Measurements from ENCODE around the gene AADACL4.

The AADACL4 gene

GRCh38 chr1:12617901-12618660 is 25.8 kb upstream of the AADACL4 start, which contains the start of gene DHRS3:
Gene DHRS3, minus strand, starts transcription at chr1:12618210. Its CDS starts 862 bp downstream, at chr1:12617348.
- TF ChIP-seq CTCF (IDR thresholded peaks at IDR 0.05; ENCODE audit: extremely low read depth, missing control alignments) = no peak
- peak; percentile 66 for DNase-seq (ENCODE audit: low spot score)

- TF ChIP-seq CTCF (IDR thresholded peaks at IDR 0.05; ENCODE audit: extremely low read depth, missing control alignments) = no peak
- DNase-seq (ENCODE audit: low spot score) = no peak
Measured at GRCh38 chr1:12618661-12618964, 25.3 kb upstream of the AADACL4 start.

- peak; percentile 56 for DNase-seq (ENCODE audit: low spot score)
- no peak for TF ChIP-seq CTCF (IDR thresholded peaks at IDR 0.05; ENCODE audit: extremely low read depth, missing control alignments)
Measured at GRCh38 chr1:12618965-12619791, 24.7 kb upstream of the AADACL4 start.

- DNase-seq (ENCODE audit: low spot score) = peak; percentile 85
- peak; percentile 96 for TF ChIP-seq CTCF (IDR thresholded peaks at IDR 0.05; ENCODE audit: extremely low read depth, missing control alignments)
Measured at GRCh38 chr1:12619792-12620487, 23.9 kb upstream of the AADACL4 start.

- no peak for TF ChIP-seq CTCF (IDR thresholded peaks at IDR 0.05; ENCODE audit: extremely low read depth, missing control alignments)
- DNase-seq (ENCODE audit: low spot score) = no peak
Measured at GRCh38 chr1:12620488-12620865, 23.4 kb upstream of the AADACL4 start.

- DNase-seq (ENCODE audit: low spot score) = no peak
- no peak for TF ChIP-seq CTCF (IDR thresholded peaks at IDR 0.05; ENCODE audit: extremely low read depth, missing control alignments)
Measured at GRCh38 chr1:12620931-12621330, 23.0 kb upstream of the AADACL4 start.

All from GM20000 (cell line).